SK-N-MC (cell line): ENCODE measurements around the gene BRD9.

Source experiments
- DNase-seq: peaks from one replicate; pipeline ENCODE4 v3.0.0-alpha.2; 2011; ENCODE audit warnings: low read depth, low spot score
- H3K27ac ChIP-seq: fragments of 200-600 bp; sonication (generic); 2 replicates; pipeline ENCODE4 v1.5.1; 2016; ENCODE audit warnings: mixed run types
- H3K36me3 ChIP-seq: fragments of 200-600 bp; sonication (generic); 2 replicates; pipeline ENCODE4 v1.6.1; 2017; ENCODE audit warnings: antibody characterized with exemption, low read length, mixed read lengths; ENCODE audit not compliant: insufficient read depth
- H3K4me3 ChIP-seq: fragments of 200-600 bp; sonication (generic); 2 replicates; pipeline ENCODE4 v1.5.1; 2016
- H3K9ac ChIP-seq: fragments of 200-600 bp; sonication (generic); 2 replicates; pipeline ENCODE4 v1.8.0; 2017; ENCODE audit warnings: mixed run types, mixed read lengths; ENCODE audit not compliant: insufficient read length
- H3K9me3 ChIP-seq: fragments of 200-600 bp; sonication (generic); 2 replicates; pipeline ENCODE4 v1.6.1; 2017; ENCODE audit warnings: low read depth, mild to moderate bottlenecking, antibody characterized with exemption, low read length, moderate library complexity, mixed read lengths
- EZH2 ChIP-seq: fragments of 200-600 bp; sonication (generic); IDR thresholded peaks from one replicate; pipeline ENCODE4 v1.6.1; 2017; ENCODE audit warnings: antibody characterized with exemption
- FOXP2 ChIP-seq: optimal IDR thresholded peaks from 2 replicates; pipeline ENCODE3; 2011; ENCODE audit warnings: mild to moderate bottlenecking, moderate library complexity; ENCODE audit not compliant: insufficient read depth; ENCODE audit errors: extremely low read length, control extremely low read depth
- POLR2AphosphoS5 ChIP-seq: IDR thresholded peaks from 2 replicates; pipeline ENCODE4 v1.6.1; 2012; ENCODE audit warnings: mild to moderate bottlenecking, low read depth, low read length, borderline replicate concordance

The BRD9 gene

GRCh38 chr5:878125-878524 is 14.5 kb downstream of the BRD9 start:
- TF ChIP-seq FOXP2 (no peak), POLR2AphosphoS5 (no peak), EZH2 (no peak)
- no peak for DNase-seq
- Histone ChIP-seq H3K27ac (no peak overlapping the region), H3K4me3 (no peak overlapping the region), H3K9ac (no peak overlapping the region), H3K9me3 (no peaks in the 10 kb centered on the region), H3K36me3 (peaks cover 68% of the 10 kb centered on the region)

- Histone ChIP-seq H3K36me3 (peaks cover 66% of the 10 kb centered on the region; the same call in 1 of the 2 replicates), H3K9me3 (no peaks in the 10 kb centered on the region), H3K4me3 (no peak overlapping the region), H3K9ac (no peak overlapping the region), H3K27ac (no peak overlapping the region)
- TF ChIP-seq FOXP2 (no peak), POLR2AphosphoS5 (no peak), EZH2 (no peak)
- DNase-seq, result no peak
Observed at GRCh38 chr5:876398-877365, 15.9 kb downstream of the BRD9 start.

GRCh38 chr5:875931-876330 is 16.7 kb downstream of the BRD9 start:
- Histone ChIP-seq H3K36me3 (peaks cover 66% of the 10 kb centered on the region; the same call in 1 of the 2 replicates), H3K9me3 (no peaks in the 10 kb centered on the region), H3K9ac (no peak overlapping the region), H3K27ac (no peak overlapping the region), H3K4me3 (no peak overlapping the region)
- DNase-seq, result no peak
- no peak for TF ChIP-seq POLR2AphosphoS5
- TF ChIP-seq EZH2, result no peak
- no peak for TF ChIP-seq FOXP2

- H3K27ac ChIP-seq, result no peak overlapping the region
- H3K9me3 ChIP-seq, result no peaks in the 10 kb centered on the region
Observed at GRCh38 chr5:873328-873727, 19.3 kb downstream of the BRD9 start.

GRCh38 chr5:872301-872700 is 20.3 kb downstream of the BRD9 start:
- H3K36me3 ChIP-seq, result peaks cover 90% of the 10 kb centered on the region
- DNase-seq, result no peak
- no peak overlapping the region for H3K27ac ChIP-seq
- TF ChIP-seq EZH2, result no peak
- no peak for TF ChIP-seq FOXP2
- no peak for TF ChIP-seq POLR2AphosphoS5
- H3K9me3 ChIP-seq, result no peaks in the 10 kb centered on the region
- no peak overlapping the region for H3K9ac ChIP-seq
- no peak overlapping the region for H3K4me3 ChIP-seq

More at GRCh38 chr5:873328-873727, 19.3 kb downstream of the BRD9 start:
- no peak for DNase-seq
- TF ChIP-seq FOXP2 (no peak), POLR2AphosphoS5 (no peak), EZH2 (no peak)
- no peak overlapping the region for H3K4me3 ChIP-seq
- no peak overlapping the region for H3K9ac ChIP-seq
- peaks cover 89% of the 10 kb centered on the region for H3K36me3 ChIP-seq

- peaks cover 88% of the 10 kb centered on the region for H3K36me3 ChIP-seq
Observed at GRCh38 chr5:871596-872298, 20.9 kb downstream of the BRD9 start.

GRCh38 chr5:870956-871355 is 21.6 kb downstream of the BRD9 start:
- no peak for DNase-seq
- Histone ChIP-seq H3K9me3 (no peaks in the 10 kb centered on the region), H3K9ac (no peak overlapping the region), H3K4me3 (no peak overlapping the region), H3K27ac (no peak overlapping the region), H3K36me3 (peaks cover 85% of the 10 kb centered on the region)
- TF ChIP-seq FOXP2 (no peak), POLR2AphosphoS5 (no peak), EZH2 (no peak)

More at GRCh38 chr5:871596-872298, 20.9 kb downstream of the BRD9 start:
- DNase-seq, result no peak
- Histone ChIP-seq H3K27ac (no peak overlapping the region), H3K9ac (no peak overlapping the region), H3K9me3 (no peaks in the 10 kb centered on the region), H3K4me3 (no peak overlapping the region)
- TF ChIP-seq POLR2AphosphoS5 (no peak), EZH2 (no peak), FOXP2 (no peak)

GRCh38 chr5:868428-869135 is 24.0 kb downstream of the BRD9 start:
- DNase-seq, result no peak
- H3K4me3 ChIP-seq, result no peak overlapping the region
- TF ChIP-seq EZH2 (no peak), POLR2AphosphoS5 (no peak), FOXP2 (no peak)
- no peaks in the 10 kb centered on the region for H3K9me3 ChIP-seq
- H3K9ac ChIP-seq, result no peak overlapping the region
- no peak overlapping the region for H3K27ac ChIP-seq
- H3K36me3 ChIP-seq, result peaks cover 80% of the 10 kb centered on the region
